GM12878 (cell line): Measurements from ENCODE around the gene TRABD2A.

Source experiments
- BRCA1 ChIP-seq: IDR thresholded peaks from 2 replicates; pipeline ENCODE4 v1.6.1; 2011; ENCODE audit warnings: low read depth, low read length, improper control_type of control experiment
- CHD2 ChIP-seq: IDR thresholded peaks from 2 replicates; pipeline ENCODE4 v1.6.1; 2011; ENCODE audit warnings: low read depth, low read length, improper control_type of control experiment, borderline replicate concordance
- EZH2 ChIP-seq: IDR thresholded peaks from 2 replicates; pipeline ENCODE4 v1.6.1; 2012; ENCODE audit warnings: low read depth, mild to moderate bottlenecking, control low read depth, inconsistent platforms, low read length, borderline replicate concordance; ENCODE audit not compliant: control insufficient read depth
- FOXM1 ChIP-seq: IDR thresholded peaks from 2 replicates; pipeline ENCODE4 v1.6.1; 2012; ENCODE audit warnings: low read depth, mild to moderate bottlenecking, inconsistent platforms, low read length, moderate library complexity
- MYC ChIP-seq: IDR thresholded peaks from 2 replicates; pipeline ENCODE4 v1.6.1; 2011; ENCODE audit warnings: mild to moderate bottlenecking, low read length, moderate library complexity, inconsistent platforms; ENCODE audit not compliant: insufficient read depth, insufficient replicate concordance, insufficient read length, severe bottlenecking
- NBN ChIP-seq: fragments of 450-650 bp; IDR thresholded peaks from 2 replicates; pipeline ENCODE4 v1.6.1; 2016
- NR2C1 ChIP-seq: fragments of 450-650 bp; IDR thresholded peaks from 2 replicates; pipeline ENCODE4 v1.6.1; 2017; ENCODE audit warnings: antibody characterized with exemption, mild to moderate bottlenecking, moderate library complexity
- POLR2A ChIP-seq: IDR thresholded peaks from 2 replicates; pipeline ENCODE4 v1.6.1; 2011; ENCODE audit warnings: low read depth, mild to moderate bottlenecking, low read length
- POLR2AphosphoS5 ChIP-seq: IDR thresholded peaks from 2 replicates; pipeline ENCODE4 v1.6.1; 2011; ENCODE audit warnings: mild to moderate bottlenecking, low read length, inconsistent platforms
- RAD21 ChIP-seq: IDR thresholded peaks from 2 replicates; pipeline ENCODE4 v1.6.1; 2011; ENCODE audit warnings: mild to moderate bottlenecking, low read depth, low read length, moderate library complexity; ENCODE audit not compliant: insufficient read depth
- RCOR1 ChIP-seq: conservative IDR thresholded peaks from 2 replicates; pipeline ENCODE4 v1.6.1; 2012; ENCODE audit warnings: low read depth, low read length, improper control_type of control experiment
- TAF1 ChIP-seq: IDR thresholded peaks from 2 replicates; pipeline ENCODE4 v1.6.1; 2011; ENCODE audit warnings: mild to moderate bottlenecking, low read depth, low read length, borderline replicate concordance
- TF ChIP-seq, protein P1 (sequence below), 3 experiments: IDR thresholded peaks in 2 of 3; conservative IDR thresholded peaks in 1 of 3; 2 replicates each; pipeline ENCODE4 v1.5.1; 2011; ENCODE audit warnings: low read depth in 3 of 3, low read length in 3 of 3, mild to moderate bottlenecking in 3 of 3, control low read depth in 2 of 3, moderate library complexity in 2 of 3, inconsistent platforms in 1 of 3, mixed read lengths in 1 of 3; ENCODE audit not compliant: control insufficient read depth in 2 of 3, insufficient read depth in 1 of 3; ENCODE audit errors: extremely low read depth in 1 of 3
- TF ChIP-seq, protein P2 (sequence below): IDR thresholded peaks from 2 replicates; pipeline ENCODE4 v1.6.1; 2012; ENCODE audit warnings: low read depth, low read length, improper control_type of control experiment

DNA sequence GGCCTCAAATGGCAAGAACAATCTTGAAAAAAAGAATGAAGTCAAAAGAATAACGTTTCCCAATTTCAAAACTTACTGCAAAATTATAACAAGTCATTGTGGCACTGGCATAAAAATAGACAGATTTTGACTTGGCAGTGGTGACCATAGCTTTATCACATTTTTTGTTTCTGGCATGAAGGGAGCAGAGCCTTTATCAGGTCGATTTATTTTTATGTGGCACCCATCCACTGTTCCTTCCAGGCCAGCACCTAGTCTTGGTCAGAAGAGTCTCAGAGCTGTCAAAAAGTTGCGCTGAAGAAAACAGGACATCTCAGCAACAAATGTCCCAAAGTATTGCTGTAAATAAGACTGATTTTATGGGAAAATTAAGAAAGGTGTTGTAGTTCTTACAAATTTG is 92.4 kb downstream of the TRABD2A start:
- TF ChIP-seq MYC (no peak), RAD21 (no peak), FOXM1 (no peak), EZH2 (no peak), POLR2A (no peak), CHD2 (no peak), RCOR1 (no peak), BRCA1 (no peak), NR2C1 (no peak), NBN (no peak), POLR2AphosphoS5 (no peak), TAF1 (no peak)
- TF ChIP-seq, protein P1, sequence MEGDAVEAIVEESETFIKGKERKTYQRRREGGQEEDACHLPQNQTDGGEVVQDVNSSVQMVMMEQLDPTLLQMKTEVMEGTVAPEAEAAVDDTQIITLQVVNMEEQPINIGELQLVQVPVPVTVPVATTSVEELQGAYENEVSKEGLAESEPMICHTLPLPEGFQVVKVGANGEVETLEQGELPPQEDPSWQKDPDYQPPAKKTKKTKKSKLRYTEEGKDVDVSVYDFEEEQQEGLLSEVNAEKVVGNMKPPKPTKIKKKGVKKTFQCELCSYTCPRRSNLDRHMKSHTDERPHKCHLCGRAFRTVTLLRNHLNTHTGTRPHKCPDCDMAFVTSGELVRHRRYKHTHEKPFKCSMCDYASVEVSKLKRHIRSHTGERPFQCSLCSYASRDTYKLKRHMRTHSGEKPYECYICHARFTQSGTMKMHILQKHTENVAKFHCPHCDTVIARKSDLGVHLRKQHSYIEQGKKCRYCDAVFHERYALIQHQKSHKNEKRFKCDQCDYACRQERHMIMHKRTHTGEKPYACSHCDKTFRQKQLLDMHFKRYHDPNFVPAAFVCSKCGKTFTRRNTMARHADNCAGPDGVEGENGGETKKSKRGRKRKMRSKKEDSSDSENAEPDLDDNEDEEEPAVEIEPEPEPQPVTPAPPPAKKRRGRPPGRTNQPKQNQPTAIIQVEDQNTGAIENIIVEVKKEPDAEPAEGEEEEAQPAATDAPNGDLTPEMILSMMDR (IDR thresholded peaks at IDR 0.05 in 2 of 3, conservative IDR thresholded peaks at IDR 0.05 in 1 of 3; ENCODE audit: control insufficient read depth in 2 of 3, extremely low read depth in 1 of 3, insufficient read depth in 1 of 3, low read depth in 3 of 3, low read length in 3 of 3), result no peak
- TF ChIP-seq, protein P2, sequence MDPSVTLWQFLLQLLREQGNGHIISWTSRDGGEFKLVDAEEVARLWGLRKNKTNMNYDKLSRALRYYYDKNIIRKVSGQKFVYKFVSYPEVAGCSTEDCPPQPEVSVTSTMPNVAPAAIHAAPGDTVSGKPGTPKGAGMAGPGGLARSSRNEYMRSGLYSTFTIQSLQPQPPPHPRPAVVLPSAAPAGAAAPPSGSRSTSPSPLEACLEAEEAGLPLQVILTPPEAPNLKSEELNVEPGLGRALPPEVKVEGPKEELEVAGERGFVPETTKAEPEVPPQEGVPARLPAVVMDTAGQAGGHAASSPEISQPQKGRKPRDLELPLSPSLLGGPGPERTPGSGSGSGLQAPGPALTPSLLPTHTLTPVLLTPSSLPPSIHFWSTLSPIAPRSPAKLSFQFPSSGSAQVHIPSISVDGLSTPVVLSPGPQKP, result no peak
